Stomach (tissue), 4 donors: ENCODE data around the gene GCNT4.

ENCODE experiments used
- CTCF ChIP-seq, 7 experiments: fragments of 450-650 bp in 4 of 7; fragments of 200-600 bp in 3 of 7; sonication (generic) in 3 of 7; IDR thresholded peaks; one replicate each; pipeline ENCODE4 v1.5.1; 2016 to 2019; ENCODE audit warnings: antibody characterized with exemption in 7 of 7, control low read depth in 2 of 7, mild to moderate bottlenecking in 1 of 7
- POLR2A ChIP-seq, 4 donors: fragments of 450-650 bp; IDR thresholded peaks; one replicate each; pipeline ENCODE4 v1.6.1; 2016; ENCODE audit warnings: antibody characterized with exemption in 4 of 4, control low read depth in 2 of 4, mild to moderate bottlenecking in 1 of 4, moderate library complexity in 1 of 4
- POLR2AphosphoS5 ChIP-seq, 3 donors: sonication (generic); formaldehyde crosslinking; IDR thresholded peaks; one replicate each; pipeline ENCODE4 v1.6.1; 2016; ENCODE audit warnings: antibody characterized with exemption in 3 of 3

GRCh38 chr5:75057561-75057960 lies 5.2 kb upstream of the GCNT4 start:
- no peak for TF ChIP-seq CTCF (IDR thresholded peaks at IDR 0.05)
- no peak for TF ChIP-seq POLR2A (IDR thresholded peaks at IDR 0.05)
- TF ChIP-seq POLR2AphosphoS5 (IDR thresholded peaks at IDR 0.05): no peak
